ENCODE measurements around the gene CCDC192. TPM values are rescaled to one million over a fixed set of nuclear protein-coding genes. Genes with fewer than 3 reads are reported as not detected.

Gene CCDC192
- polyA plus RNA-seq, 1 donor from 2014 or later, result not detected

DNA sequence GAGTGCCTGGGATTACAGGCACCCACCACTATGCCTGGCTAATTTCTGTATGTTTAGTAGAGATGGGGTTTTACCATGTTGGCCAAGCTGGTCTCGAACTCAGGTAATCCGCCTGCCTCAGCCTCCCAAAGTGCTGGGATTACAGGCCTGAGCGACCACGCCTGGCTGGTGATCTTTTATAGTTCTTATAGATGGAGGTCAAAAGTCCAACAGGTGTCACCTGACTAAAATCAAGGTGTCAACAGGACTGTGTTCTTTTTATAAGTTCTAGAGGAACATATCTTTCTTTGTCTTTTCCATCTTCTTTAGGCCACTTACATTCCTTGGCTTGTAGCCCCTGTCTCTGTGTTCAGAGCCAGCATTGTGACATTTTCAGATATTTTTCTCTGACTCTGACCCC is 224.9 kb downstream of the CCDC192 start:
- TF ChIP-seq TAF1 (IDR thresholded peaks at IDR 0.05; ENCODE audit: low read depth), result no peak
- TF ChIP-seq POLR2AphosphoS5 (IDR thresholded peaks at IDR 0.05), result no peak
- no peak for TF ChIP-seq REST (IDR thresholded peaks at IDR 0.05; ENCODE audit: borderline replicate concordance)
- TF ChIP-seq SMC3 (conservative IDR thresholded peaks at IDR 0.05; ENCODE audit: poor library complexity), result no peak
- no peak for TF ChIP-seq MXI1 (conservative IDR thresholded peaks at IDR 0.05; ENCODE audit: poor library complexity, severe bottlenecking)
- no peak for TF ChIP-seq EZH2 (IDR thresholded peaks at IDR 0.05; ENCODE audit: borderline replicate concordance, insufficient read depth, low read length, poor library complexity, severe bottlenecking)
- Histone ChIP-seq H3K9me2 (ENCODE audit: insufficient read depth, low read length) (no peaks in the 10 kb centered on the region), H3K27me3 (ENCODE audit: insufficient read depth, low read depth, low read length) (no peaks in the 10 kb centered on the region), H4K20me1 (ENCODE audit: insufficient read depth) (no peaks in the 10 kb centered on the region), H3K4me3 (ENCODE audit: low read length) (no peak overlapping the region), H3K9ac (ENCODE audit: low read length) (no peak overlapping the region), H3K27ac (ENCODE audit: low read length) (no peak overlapping the region), H2AFZ (ENCODE audit: low read depth, low read length) (no peak overlapping the region), H3K36me3 (ENCODE audit: insufficient read depth, low read length) (no peaks in the 10 kb centered on the region), H3K79me2 (replicated peaks; ENCODE audit: insufficient read depth, low read length) (no peaks in the 10 kb centered on the region), H3K9me3 (ENCODE audit: low read length) (no peaks in the 10 kb centered on the region), H3K4me2 (ENCODE audit: low read length) (no peak overlapping the region), H3F3A (ENCODE audit: insufficient read depth, low read length, poor library complexity, severe bottlenecking) (no peaks in the 10 kb centered on the region)

- Histone ChIP-seq H3K27ac (ENCODE audit: low read length) (no peak overlapping the region), H3K9me2 (ENCODE audit: insufficient read depth, low read length) (no peaks in the 10 kb centered on the region), H3K9ac (ENCODE audit: low read length) (no peak overlapping the region), H3K4me3 (ENCODE audit: low read length) (no peak overlapping the region), H3K27me3 (ENCODE audit: insufficient read depth, low read depth, low read length) (no peaks in the 10 kb centered on the region), H3K4me2 (ENCODE audit: low read length) (no peak overlapping the region), H3K9me3 (ENCODE audit: low read length) (no peaks in the 10 kb centered on the region), H3K79me2 (replicated peaks; ENCODE audit: insufficient read depth, low read length) (no peaks in the 10 kb centered on the region), H2AFZ (ENCODE audit: low read depth, low read length) (no peak overlapping the region), H3K36me3 (ENCODE audit: insufficient read depth, low read length) (no peaks in the 10 kb centered on the region), H3F3A (ENCODE audit: insufficient read depth, low read length, poor library complexity, severe bottlenecking) (no peaks in the 10 kb centered on the region), H4K20me1 (ENCODE audit: insufficient read depth) (no peaks in the 10 kb centered on the region)
- TF ChIP-seq TAF1 (IDR thresholded peaks at IDR 0.05; ENCODE audit: low read depth) (no peak), EP300 (conservative IDR thresholded peaks at IDR 0.05; ENCODE audit: poor library complexity, severe bottlenecking) (no peak), REST (IDR thresholded peaks at IDR 0.05; ENCODE audit: borderline replicate concordance) (no peak), EZH2 (IDR thresholded peaks at IDR 0.05; ENCODE audit: borderline replicate concordance, insufficient read depth, low read length, poor library complexity, severe bottlenecking) (no peak), CTCF (IDR thresholded peaks at IDR 0.05; ENCODE audit: poor library complexity, severe bottlenecking) (no peak), SMC3 (conservative IDR thresholded peaks at IDR 0.05; ENCODE audit: poor library complexity) (no peak), MXI1 (conservative IDR thresholded peaks at IDR 0.05; ENCODE audit: poor library complexity, severe bottlenecking) (no peak), RAD21 (conservative IDR thresholded peaks at IDR 0.05) (no peak), POLR2AphosphoS5 (IDR thresholded peaks at IDR 0.05) (no peak)
Measured at GRCh38 chr5:127930311-127930710, 227.1 kb downstream of the CCDC192 start.

Measured in neural cell (in vitro differentiated cells).